ENCODE results near the gene MIOS. TPM values are rescaled to one million over a fixed set of nuclear protein-coding genes. Genes with fewer than 3 reads are reported as not detected.

Gene MIOS
- total RNA-seq, 1 experiment from 2014 or later = 18.6 TPM

DNA sequence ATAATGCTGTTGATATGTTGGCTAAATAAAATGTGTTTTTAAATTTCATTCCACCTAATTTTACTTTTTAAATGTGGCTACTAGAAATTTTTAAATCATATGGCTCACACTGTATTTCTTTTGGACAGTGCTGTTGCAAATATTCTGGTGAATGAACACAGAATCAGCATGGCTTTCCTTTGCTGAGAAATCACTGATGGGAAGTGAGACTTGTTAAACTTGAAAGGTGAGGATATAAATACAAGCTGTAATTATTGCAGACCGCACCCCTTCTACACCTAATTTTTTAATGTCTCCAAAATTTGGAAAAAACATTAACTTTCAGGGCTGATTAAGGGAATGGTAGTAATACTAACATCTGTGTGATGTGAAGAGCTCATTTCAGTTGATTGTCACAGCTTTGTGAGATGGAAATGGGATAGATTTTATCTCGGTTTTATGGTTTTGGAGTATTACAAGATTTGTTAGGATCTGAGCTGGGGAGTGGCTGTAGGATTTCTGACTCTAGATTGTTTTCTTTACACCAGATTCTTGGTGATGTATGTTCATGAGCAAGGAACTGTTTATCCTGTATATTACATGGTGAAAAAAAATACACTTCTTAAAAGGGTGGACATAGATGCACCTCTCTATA is 1.3 kb downstream of the MIOS start:
- peaks cover 59% of the 10 kb centered on the region for H3K79me2 ChIP-seq (ENCODE audit: low read length)
- POLR2A ChIA-PET (ENCODE audit: unreplicated experiment) = interaction anchor here (0.6 kb wide), 1 partner anchor 132 kb away, joined by 6 read pairs; no protein-coding TSS in a partner anchor

DNA sequence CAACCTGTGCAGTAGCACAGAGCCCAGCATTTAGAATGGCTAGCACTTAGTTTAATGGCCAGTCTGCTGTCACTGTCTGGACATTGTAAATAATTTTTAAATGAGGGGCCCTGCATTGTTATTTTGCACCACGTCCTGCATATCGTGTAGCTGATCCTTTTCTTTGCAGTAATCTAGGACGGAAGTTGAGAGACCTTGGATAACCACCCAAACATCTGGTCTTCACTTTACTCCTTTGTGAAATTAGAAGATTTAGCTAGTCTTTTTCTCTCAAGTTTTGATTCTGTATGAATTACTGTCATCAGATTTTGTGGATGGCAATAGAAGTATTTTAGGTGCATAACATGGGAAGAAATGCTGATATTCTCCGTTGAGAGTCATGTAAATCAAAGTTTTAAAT is 1.9 kb downstream of the MIOS start:
- peak overlapping the region; percentile 86 for H3K4me3 ChIP-seq (ENCODE audit: low read length)
- ChIA-PET POLR2A (ENCODE audit: unreplicated experiment) (interaction anchor here (0.6 kb wide), 1 partner anchor 133 kb away, joined by 6 read pairs; no protein-coding TSS in a partner anchor), CTCF (no interaction called here)
- DNase-seq = no peak
- H3K27me3 ChIP-seq (ENCODE audit: low read length) = no peaks in the 10 kb centered on the region
- H3K4me2 ChIP-seq (ENCODE audit: low read length) = peak overlapping the region; percentile 97
- intact Hi-C loops (cut with micrococcal nuclease) = no loop called here
- no peaks in the 10 kb centered on the region for H4K20me1 ChIP-seq (ENCODE audit: low read length)
- TF ChIP-seq EZH2 (IDR thresholded peaks at IDR 0.05; ENCODE audit: low read length, unreplicated experiment) (no peak), EZH2phosphoT487 (IDR thresholded peaks at IDR 0.05; ENCODE audit: borderline replicate concordance, low read length) (no peak)
- TF ChIP-seq, protein P1, sequence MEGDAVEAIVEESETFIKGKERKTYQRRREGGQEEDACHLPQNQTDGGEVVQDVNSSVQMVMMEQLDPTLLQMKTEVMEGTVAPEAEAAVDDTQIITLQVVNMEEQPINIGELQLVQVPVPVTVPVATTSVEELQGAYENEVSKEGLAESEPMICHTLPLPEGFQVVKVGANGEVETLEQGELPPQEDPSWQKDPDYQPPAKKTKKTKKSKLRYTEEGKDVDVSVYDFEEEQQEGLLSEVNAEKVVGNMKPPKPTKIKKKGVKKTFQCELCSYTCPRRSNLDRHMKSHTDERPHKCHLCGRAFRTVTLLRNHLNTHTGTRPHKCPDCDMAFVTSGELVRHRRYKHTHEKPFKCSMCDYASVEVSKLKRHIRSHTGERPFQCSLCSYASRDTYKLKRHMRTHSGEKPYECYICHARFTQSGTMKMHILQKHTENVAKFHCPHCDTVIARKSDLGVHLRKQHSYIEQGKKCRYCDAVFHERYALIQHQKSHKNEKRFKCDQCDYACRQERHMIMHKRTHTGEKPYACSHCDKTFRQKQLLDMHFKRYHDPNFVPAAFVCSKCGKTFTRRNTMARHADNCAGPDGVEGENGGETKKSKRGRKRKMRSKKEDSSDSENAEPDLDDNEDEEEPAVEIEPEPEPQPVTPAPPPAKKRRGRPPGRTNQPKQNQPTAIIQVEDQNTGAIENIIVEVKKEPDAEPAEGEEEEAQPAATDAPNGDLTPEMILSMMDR (conservative IDR thresholded peaks at IDR 0.05; ENCODE audit: low read depth, low read length) = no peak
- H3K4me1 ChIP-seq (ENCODE audit: insufficient read depth, low read length) = peaks cover 49% of the 10 kb centered on the region
- H3K9me3 ChIP-seq (ENCODE audit: low read length) = no peaks in the 10 kb centered on the region
- 0 out of 2 replicates have a peak overlapping the region, but pooled peaks have one; percentile 89 for H3K9ac ChIP-seq (ENCODE audit: low read length)
- H3K9me2 ChIP-seq (replicated peaks; ENCODE audit: low read length) = no peaks in the 10 kb centered on the region
- peaks cover 6% of the 10 kb centered on the region for H3F3A ChIP-seq (ENCODE audit: low read length, unreplicated experiment)
- no peak overlapping the region for H3K27ac ChIP-seq (ENCODE audit: low read length)
- no TSS peak for BruUV-seq (replicated peaks)
- H3K36me3 ChIP-seq (ENCODE audit: low read depth, low read length) = 0 out of 2 replicates have a peak, but pooled peaks cover 6% of the 10 kb centered on the region
- no peak for ATAC-seq
- H2AFZ ChIP-seq (ENCODE audit: low read length) = no peak overlapping the region
- H3K79me2 ChIP-seq (ENCODE audit: low read length) = peaks cover 64% of the 10 kb centered on the region

More for the DNA sequence above, 1.3 kb downstream of the MIOS start:
- no peaks in the 10 kb centered on the region for H3K9me3 ChIP-seq (ENCODE audit: low read length)
- CTCF ChIA-PET = no interaction called here
- intact Hi-C loops (cut with micrococcal nuclease) = loop anchor here (2.0 kb wide), 1 partner anchor 73 kb away; the partner anchor contains the start of gene UMAD1
- peak overlapping the region; percentile 86 for H3K4me3 ChIP-seq (ENCODE audit: low read length)
- peaks cover 54% of the 10 kb centered on the region for H3K4me1 ChIP-seq (ENCODE audit: insufficient read depth, low read length)
- H3K36me3 ChIP-seq (ENCODE audit: low read depth, low read length) = 0 out of 2 replicates have a peak, but pooled peaks cover 6% of the 10 kb centered on the region
- H4K20me1 ChIP-seq (ENCODE audit: low read length) = no peaks in the 10 kb centered on the region
- no peaks in the 10 kb centered on the region for H3K9me2 ChIP-seq (replicated peaks; ENCODE audit: low read length)
- H3K9ac ChIP-seq (ENCODE audit: low read length) = peak overlapping the region; percentile 89
- 0 out of 2 replicates have a peak overlapping the region, but pooled peaks have one; percentile 91 for H2AFZ ChIP-seq (ENCODE audit: low read length)
- TSS peak; percentile 52 for BruUV-seq (replicated peaks)
- ATAC-seq = no peak
- DNase-seq = peak; percentile 27
- no peaks in the 10 kb centered on the region for H3K27me3 ChIP-seq (ENCODE audit: low read length)
- TF ChIP-seq EZH2phosphoT487 (IDR thresholded peaks at IDR 0.05; ENCODE audit: borderline replicate concordance, low read length) = no peak
- TF ChIP-seq EZH2 (IDR thresholded peaks at IDR 0.05; ENCODE audit: low read length, unreplicated experiment) = no peak
- TF ChIP-seq, protein P1 (conservative IDR thresholded peaks at IDR 0.05; ENCODE audit: low read depth, low read length) = no peak
- H3K27ac ChIP-seq (ENCODE audit: low read length) = 0 out of 2 replicates have a peak overlapping the region, but pooled peaks have one; percentile 95
- peak overlapping the region; percentile 97 for H3K4me2 ChIP-seq (ENCODE audit: low read length)
- peaks cover 6% of the 10 kb centered on the region for H3F3A ChIP-seq (ENCODE audit: low read length, unreplicated experiment)

DNA sequence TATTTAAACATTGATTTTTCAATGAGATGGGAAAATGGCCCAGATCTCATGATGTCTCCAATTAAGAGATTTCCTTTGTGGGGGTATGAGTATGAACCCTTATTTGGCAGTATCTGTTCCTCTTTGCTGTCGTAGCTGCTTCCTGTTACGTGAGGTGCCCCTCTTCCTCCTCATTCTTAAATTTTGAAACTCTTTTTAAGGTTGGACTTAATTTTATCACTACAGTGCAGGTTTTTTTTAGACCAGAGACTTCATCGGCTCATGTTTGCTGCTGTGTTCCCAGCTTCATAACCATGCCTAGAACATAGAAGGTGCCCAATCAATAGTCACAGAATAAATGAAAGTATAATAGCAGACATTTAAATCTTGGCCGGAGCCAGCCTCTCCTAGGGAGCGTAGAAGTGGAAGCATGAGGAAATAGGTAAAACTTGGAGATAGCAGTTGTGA is 2.4 kb downstream of the MIOS start:
- POLR2A ChIA-PET (ENCODE audit: unreplicated experiment) = no interaction called here
- H4K20me1 ChIP-seq (ENCODE audit: low read length) = no peaks in the 10 kb centered on the region
- CTCF ChIA-PET = no interaction called here
- intact Hi-C loops (cut with micrococcal nuclease) = no loop called here
- H3K27me3 ChIP-seq (ENCODE audit: low read length) = no peaks in the 10 kb centered on the region
- H3K4me2 ChIP-seq (ENCODE audit: low read length) = peak overlapping the region; percentile 97
- no peaks in the 10 kb centered on the region for H3K9me3 ChIP-seq (ENCODE audit: low read length)
- 0 out of 2 replicates have a peak, but pooled peaks cover 6% of the 10 kb centered on the region for H3K36me3 ChIP-seq (ENCODE audit: low read depth, low read length)
- no peak for ATAC-seq
- H3K79me2 ChIP-seq (ENCODE audit: low read length) = peaks cover 64% of the 10 kb centered on the region
- no peak overlapping the region for H2AFZ ChIP-seq (ENCODE audit: low read length)
- peaks cover 4% of the 10 kb centered on the region for H3F3A ChIP-seq (ENCODE audit: low read length, unreplicated experiment)
- H3K27ac ChIP-seq (ENCODE audit: low read length) = no peak overlapping the region
- peak overlapping the region; percentile 86 for H3K4me3 ChIP-seq (ENCODE audit: low read length)
- no peak overlapping the region for H3K9ac ChIP-seq (ENCODE audit: low read length)
- no TSS peak for BruUV-seq (replicated peaks)
- no peaks in the 10 kb centered on the region for H3K9me2 ChIP-seq (replicated peaks; ENCODE audit: low read length)
- DNase-seq = no peak
- TF ChIP-seq, protein P1 (conservative IDR thresholded peaks at IDR 0.05; ENCODE audit: low read depth, low read length) = no peak
- no peak for TF ChIP-seq EZH2phosphoT487 (IDR thresholded peaks at IDR 0.05; ENCODE audit: borderline replicate concordance, low read length)
- no peak for TF ChIP-seq EZH2 (IDR thresholded peaks at IDR 0.05; ENCODE audit: low read length, unreplicated experiment)
- H3K4me1 ChIP-seq (ENCODE audit: insufficient read depth, low read length) = peaks cover 44% of the 10 kb centered on the region
